ENCODE measurements around the gene MARCHF10. TPM values are rescaled to one million over a fixed set of nuclear protein-coding genes. Genes with fewer than 3 reads are reported as not detected.

MARCHF10 gene
- polyA plus RNA-seq, 1 donor from 2014 or later: 0.27 TPM

GRCh38 chr17:62805234-62805633, 2.9 kb downstream of the MARCHF10 start:
- H3K4me2 ChIP-seq (ENCODE audit: low read length): no peak overlapping the region
- H3K36me3 ChIP-seq (ENCODE audit: insufficient read depth, low read length): no peaks in the 10 kb centered on the region
- H3K4me3 ChIP-seq (ENCODE audit: low read length): no peak overlapping the region
- no peaks in the 10 kb centered on the region for H3K9me3 ChIP-seq (ENCODE audit: low read length)
- no peak overlapping the region for H3K27ac ChIP-seq (ENCODE audit: low read length)
- no peak overlapping the region for H2AFZ ChIP-seq (ENCODE audit: low read depth, low read length)
- H3K79me2 ChIP-seq (replicated peaks; ENCODE audit: insufficient read depth, low read length): no peaks in the 10 kb centered on the region
- no peaks in the 10 kb centered on the region for H4K20me1 ChIP-seq (ENCODE audit: insufficient read depth)
- H3F3A ChIP-seq (ENCODE audit: insufficient read depth, low read length, poor library complexity, severe bottlenecking): no peaks in the 10 kb centered on the region
- no peaks in the 10 kb centered on the region for H3K9me2 ChIP-seq (ENCODE audit: insufficient read depth, low read length)
- TF ChIP-seq, protein P1, sequence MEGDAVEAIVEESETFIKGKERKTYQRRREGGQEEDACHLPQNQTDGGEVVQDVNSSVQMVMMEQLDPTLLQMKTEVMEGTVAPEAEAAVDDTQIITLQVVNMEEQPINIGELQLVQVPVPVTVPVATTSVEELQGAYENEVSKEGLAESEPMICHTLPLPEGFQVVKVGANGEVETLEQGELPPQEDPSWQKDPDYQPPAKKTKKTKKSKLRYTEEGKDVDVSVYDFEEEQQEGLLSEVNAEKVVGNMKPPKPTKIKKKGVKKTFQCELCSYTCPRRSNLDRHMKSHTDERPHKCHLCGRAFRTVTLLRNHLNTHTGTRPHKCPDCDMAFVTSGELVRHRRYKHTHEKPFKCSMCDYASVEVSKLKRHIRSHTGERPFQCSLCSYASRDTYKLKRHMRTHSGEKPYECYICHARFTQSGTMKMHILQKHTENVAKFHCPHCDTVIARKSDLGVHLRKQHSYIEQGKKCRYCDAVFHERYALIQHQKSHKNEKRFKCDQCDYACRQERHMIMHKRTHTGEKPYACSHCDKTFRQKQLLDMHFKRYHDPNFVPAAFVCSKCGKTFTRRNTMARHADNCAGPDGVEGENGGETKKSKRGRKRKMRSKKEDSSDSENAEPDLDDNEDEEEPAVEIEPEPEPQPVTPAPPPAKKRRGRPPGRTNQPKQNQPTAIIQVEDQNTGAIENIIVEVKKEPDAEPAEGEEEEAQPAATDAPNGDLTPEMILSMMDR (IDR thresholded peaks at IDR 0.05; ENCODE audit: poor library complexity, severe bottlenecking): no peak
- TF ChIP-seq SMC3 (conservative IDR thresholded peaks at IDR 0.05; ENCODE audit: poor library complexity): no peak
- no peak for TF ChIP-seq MXI1 (conservative IDR thresholded peaks at IDR 0.05; ENCODE audit: poor library complexity, severe bottlenecking)
- no peak for TF ChIP-seq POLR2AphosphoS5 (IDR thresholded peaks at IDR 0.05)
- TF ChIP-seq EP300 (conservative IDR thresholded peaks at IDR 0.05; ENCODE audit: poor library complexity, severe bottlenecking): no peak
- TF ChIP-seq RAD21 (conservative IDR thresholded peaks at IDR 0.05): no peak
- TF ChIP-seq REST (IDR thresholded peaks at IDR 0.05; ENCODE audit: borderline replicate concordance): no peak
- no peak for TF ChIP-seq EZH2 (IDR thresholded peaks at IDR 0.05; ENCODE audit: borderline replicate concordance, insufficient read depth, low read length, poor library complexity, severe bottlenecking)
- TF ChIP-seq TAF1 (IDR thresholded peaks at IDR 0.05; ENCODE audit: low read depth): no peak
- no peaks in the 10 kb centered on the region for H3K27me3 ChIP-seq (ENCODE audit: insufficient read depth, low read depth, low read length)
- no peak overlapping the region for H3K9ac ChIP-seq (ENCODE audit: low read length)

DNA sequence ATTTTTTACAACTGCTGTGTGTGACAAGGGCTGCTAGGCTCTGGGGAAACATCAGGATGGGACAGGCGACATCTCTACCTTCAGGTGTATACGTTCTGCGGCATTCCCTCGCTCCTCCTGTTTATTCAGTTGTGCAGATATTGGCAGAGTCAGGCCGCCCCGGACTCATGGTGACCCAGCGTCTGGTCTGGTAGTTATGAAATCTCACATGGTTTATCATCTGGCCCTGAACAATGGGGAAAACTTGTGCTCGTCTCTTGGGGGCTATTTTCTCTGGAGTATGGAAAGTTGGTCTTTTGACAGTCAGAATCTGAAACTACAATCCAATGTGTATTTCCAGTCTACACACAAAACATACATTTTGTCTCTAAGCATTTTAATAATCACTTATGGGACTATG, 3.3 kb downstream of the MARCHF10 start:
- H4K20me1 ChIP-seq (ENCODE audit: insufficient read depth): no peaks in the 10 kb centered on the region
- H3F3A ChIP-seq (ENCODE audit: insufficient read depth, low read length, poor library complexity, severe bottlenecking): no peaks in the 10 kb centered on the region
- no peak overlapping the region for H3K4me3 ChIP-seq (ENCODE audit: low read length)
- TF ChIP-seq EP300 (conservative IDR thresholded peaks at IDR 0.05; ENCODE audit: poor library complexity, severe bottlenecking): no peak
- TF ChIP-seq EZH2 (IDR thresholded peaks at IDR 0.05; ENCODE audit: borderline replicate concordance, insufficient read depth, low read length, poor library complexity, severe bottlenecking): no peak
- no peak for TF ChIP-seq SMC3 (conservative IDR thresholded peaks at IDR 0.05; ENCODE audit: poor library complexity)
- H3K4me2 ChIP-seq (ENCODE audit: low read length): no peak overlapping the region
- H3K9me2 ChIP-seq (ENCODE audit: insufficient read depth, low read length): no peaks in the 10 kb centered on the region
- H3K36me3 ChIP-seq (ENCODE audit: insufficient read depth, low read length): no peaks in the 10 kb centered on the region
- no peaks in the 10 kb centered on the region for H3K27me3 ChIP-seq (ENCODE audit: insufficient read depth, low read depth, low read length)
- H3K79me2 ChIP-seq (replicated peaks; ENCODE audit: insufficient read depth, low read length): no peaks in the 10 kb centered on the region
- H2AFZ ChIP-seq (ENCODE audit: low read depth, low read length): no peak overlapping the region
- H3K27ac ChIP-seq (ENCODE audit: low read length): no peak overlapping the region
- H3K9ac ChIP-seq (ENCODE audit: low read length): no peak overlapping the region
- H3K9me3 ChIP-seq (ENCODE audit: low read length): no peaks in the 10 kb centered on the region

Measured in neural cell (in vitro differentiated cells).